A549 treated with GW870086 at 1 μM for 4 hours (cell line): Measurements from ENCODE around the gene EDN2. TPM values are rescaled to one million over a fixed set of nuclear protein-coding genes. Genes with fewer than 3 reads are reported as not detected.

Source experiments
- total RNA-seq: library from RNA; stranded (reverse); fragments of 200-300 nt; extraction: Qiagen RNA extraction; gene quantifications from 5 replicates; pipeline ENCODE4 v1.2.3, GENCODE V29; 2022; ENCODE audit warnings: low read depth

Gene EDN2
- 17.9 to 23.1 TPM (median 21.5 TPM) in 5 replicates for total RNA-seq

GRCh38 chr1:41484402-41485241 is at the start of gene EDN2:
Gene EDN2 (minus strand): TSS chr1:41484683. CDS start chr1:41484601, 82 bp downstream.

Other genes starting within 250 kb of the EDN2 start
- gene SCMH1, start 242.4 kb downstream of the EDN2 start, total RNA-seq, result 10.8 to 13.9 TPM (median 12.9 TPM) in 5 replicates
- gene FOXO6, start 123.2 kb downstream of the EDN2 start, total RNA-seq, result 0.49 to 0.82 TPM (median 0.65 TPM) in 5 replicates